Activated naive CD4-positive, alpha-beta T cell treated with anti-CD3 and anti-CD28 coated beads, Interleukin-2, amount 50 U/mL, for 72 hours (primary cell): ENCODE data around the gene MYO16. TPM values are rescaled to one million over a fixed set of nuclear protein-coding genes. Genes with fewer than 3 reads are reported as not detected.

Source experiments
- ATAC-seq, 2 donors: fragments of 150-1000 bp; cut with Tn5 transposase; 2 replicates each; pipeline ENCODE4 v1.10.0; 2021; ENCODE audit warnings: mild to moderate bottlenecking in 2 of 2, moderate library complexity in 2 of 2
- DNase-seq, 2 donors: peaks; one replicate each; pipeline ENCODE4 v3.0.0; 2021 to 2022; ENCODE audit warnings: low spot score in 2 of 2
- H3K27ac Mint-ChIP-seq, 2 donors: one replicate each; pipeline ENCODE4 v1.8.0; 2022; ENCODE audit warnings: mild to moderate bottlenecking in 2 of 2, mixed read lengths in 2 of 2
- H3K36me3 Mint-ChIP-seq, 2 donors: one replicate each; pipeline ENCODE4 v1.8.0; 2022; ENCODE audit warnings: mixed read lengths in 2 of 2
- H3K9me3 Mint-ChIP-seq, 2 donors: one replicate each; pipeline ENCODE4 v1.8.0; 2022; ENCODE audit warnings: mixed read lengths in 2 of 2
- total RNA-seq, 2 donors: library from RNA; stranded (reverse); gene quantifications; one replicate each; pipeline ENCODE4 v1.2.3, GENCODE V29; 2022

MYO16 gene
- total RNA-seq, 2 donors from 2014 or later = not detected

DNA sequence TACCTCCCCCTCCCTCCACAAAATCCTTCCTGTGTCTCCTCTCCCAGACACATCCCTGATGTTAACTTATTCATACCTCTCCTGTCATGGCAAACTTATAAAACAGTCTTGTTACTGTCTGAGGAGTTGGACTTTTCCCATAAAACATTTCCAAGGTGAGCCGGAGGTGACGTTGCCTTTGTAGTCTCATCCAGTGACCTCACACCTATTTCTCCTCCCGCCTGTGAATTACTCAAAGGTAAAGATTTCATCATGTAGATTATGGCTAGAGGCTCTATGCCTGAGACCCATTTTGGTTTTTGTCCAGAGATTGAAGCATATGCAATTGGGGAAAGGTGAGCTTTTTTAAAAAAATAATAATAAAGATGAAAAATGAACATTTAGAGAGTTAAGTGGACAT is 529.0 kb downstream of the MYO16 start:
- no peak for ATAC-seq
- no peaks in the 10 kb centered on the region for H3K9me3 Mint-ChIP-seq
- H3K27ac Mint-ChIP-seq = no peak overlapping the region
- H3K36me3 Mint-ChIP-seq = no peaks in the 10 kb centered on the region
- no peak for DNase-seq

DNA sequence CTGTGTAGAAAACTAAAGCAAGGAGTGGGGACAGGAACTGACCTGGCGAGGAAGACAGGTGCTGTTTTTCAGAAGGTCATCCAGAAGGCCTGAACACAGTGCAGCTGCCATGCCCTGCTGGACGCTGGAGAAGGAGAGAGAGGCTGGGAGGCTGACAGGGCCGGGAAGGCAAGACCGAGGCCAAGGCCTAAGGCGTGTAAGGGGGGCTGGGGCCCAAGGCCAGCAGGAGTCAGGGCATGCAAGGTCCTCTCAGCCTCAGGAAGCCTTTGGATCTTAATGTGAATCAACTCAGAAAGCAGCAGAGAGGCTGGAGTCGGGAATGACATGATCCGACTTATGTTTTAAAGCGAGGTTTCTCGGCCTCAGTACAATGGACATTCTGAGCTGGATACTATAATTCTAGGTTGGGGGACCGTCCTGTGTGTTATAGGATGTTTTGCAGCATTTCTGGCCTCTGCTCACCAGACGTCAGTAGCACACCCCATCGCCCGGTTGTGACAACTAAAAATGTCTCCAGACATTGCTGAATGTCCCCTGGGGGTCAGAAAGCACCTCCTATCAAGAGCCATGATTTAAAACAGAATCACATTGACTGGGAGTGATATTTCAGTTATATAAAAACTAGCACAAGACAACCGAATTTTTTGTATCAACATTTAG is 530.4 kb downstream of the MYO16 start:
- no peaks in the 10 kb centered on the region for H3K36me3 Mint-ChIP-seq
- ATAC-seq (no peak), DNase-seq (no peak)
- H3K9me3 Mint-ChIP-seq = no peaks in the 10 kb centered on the region
- H3K27ac Mint-ChIP-seq = no peak overlapping the region

DNA sequence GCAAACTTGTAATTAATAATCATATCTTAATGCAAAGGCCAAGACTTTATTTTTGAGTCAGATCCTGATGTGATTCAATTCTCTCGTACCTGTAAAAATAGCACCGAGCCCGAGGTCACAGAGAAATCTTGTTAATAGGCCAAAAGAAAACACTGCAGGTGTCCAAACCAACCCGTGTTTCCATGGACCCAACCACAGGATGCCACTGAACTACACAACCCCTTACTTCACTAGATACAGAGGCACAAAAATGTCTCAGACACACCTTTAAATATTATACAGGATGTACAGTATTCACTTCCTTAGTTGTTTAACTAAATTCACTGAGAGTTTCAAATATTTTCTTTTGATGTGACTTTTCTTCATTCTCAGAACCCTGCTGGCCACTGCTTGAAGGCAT is 530.9 kb downstream of the MYO16 start:
- ATAC-seq (no peak), DNase-seq (no peak)
- Mint-ChIP-seq H3K36me3 (no peaks in the 10 kb centered on the region), H3K9me3 (no peaks in the 10 kb centered on the region), H3K27ac (no peak overlapping the region)

DNA sequence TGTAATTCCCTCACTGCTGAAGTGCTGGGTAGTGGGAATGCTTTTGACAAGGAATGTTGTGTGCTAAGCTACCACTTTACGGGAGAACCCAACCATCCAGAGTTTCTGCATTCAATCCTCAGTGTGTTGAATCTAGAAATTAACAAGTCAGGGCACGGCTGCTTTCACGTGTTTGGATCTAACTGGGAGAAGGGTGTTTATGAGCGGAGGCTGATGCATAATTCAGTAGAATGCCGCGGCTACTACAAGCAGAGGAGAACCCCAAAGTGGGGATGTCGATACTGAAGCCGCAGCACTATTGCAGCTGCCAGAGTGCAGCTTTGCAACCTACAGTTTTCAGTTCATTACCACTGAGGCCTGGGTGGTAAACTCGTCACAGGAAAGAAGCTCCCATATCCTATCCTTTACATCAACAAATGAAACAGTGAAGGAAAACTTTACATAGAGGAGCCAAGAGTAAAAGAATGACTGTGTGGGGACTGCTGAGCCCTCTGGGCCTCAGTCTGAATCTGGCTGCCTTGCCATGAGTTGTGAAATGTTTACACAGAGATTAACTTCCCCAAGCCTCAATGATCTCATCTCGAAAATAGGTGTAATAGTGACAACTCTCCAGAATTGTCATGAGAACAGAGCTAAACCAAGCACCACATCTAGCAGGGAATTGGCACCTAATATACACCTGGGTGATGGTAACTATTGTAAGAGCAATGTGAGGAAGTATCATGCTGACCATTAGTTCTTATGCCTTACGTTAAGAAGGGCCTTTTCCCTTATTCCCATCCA is 531.7 kb downstream of the MYO16 start:
- ATAC-seq = no peak
- no peaks in the 10 kb centered on the region for H3K36me3 Mint-ChIP-seq
- DNase-seq = no peak
- H3K27ac Mint-ChIP-seq = no peak overlapping the region
- no peaks in the 10 kb centered on the region for H3K9me3 Mint-ChIP-seq

DNA sequence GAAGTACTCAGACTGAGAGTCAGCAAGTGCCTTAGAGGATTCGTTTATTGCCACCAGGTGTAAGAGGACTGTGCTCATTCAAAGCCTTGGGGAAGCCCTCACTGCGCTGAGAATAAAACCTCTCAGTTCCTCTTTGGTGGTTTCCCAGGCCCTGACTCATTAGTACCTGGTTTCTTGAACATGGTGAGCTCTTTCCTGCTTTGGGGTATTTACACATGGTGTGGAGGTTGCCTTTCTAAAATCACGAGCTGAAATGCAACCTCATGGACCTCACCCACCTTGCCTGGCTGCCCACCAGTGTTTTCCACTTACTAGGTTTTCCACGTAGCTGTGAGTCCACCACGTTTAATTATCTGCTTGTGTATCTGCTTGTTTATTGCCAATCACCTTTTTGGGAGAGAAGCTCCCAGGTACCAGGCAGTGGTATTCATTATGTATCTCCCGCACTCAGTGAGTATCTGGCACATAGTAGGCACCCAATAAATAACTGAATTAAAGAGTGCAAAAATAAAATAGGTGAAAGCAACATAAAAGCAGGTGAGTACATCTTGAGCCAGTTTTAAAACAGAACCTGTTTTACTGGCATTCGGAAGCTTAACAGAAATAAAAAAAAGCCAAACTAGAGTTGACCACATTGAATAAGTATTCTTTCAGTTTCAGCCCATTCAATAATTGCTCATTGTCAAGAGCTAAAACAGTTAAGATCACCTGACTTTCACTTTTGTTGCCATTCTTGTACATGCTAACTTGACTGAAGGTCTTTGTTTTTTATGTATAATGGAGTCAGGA is 533.0 kb downstream of the MYO16 start:
- peak; percentile 96 to 99 for ATAC-seq
- H3K36me3 Mint-ChIP-seq = no peaks in the 10 kb centered on the region
- H3K27ac Mint-ChIP-seq = peak overlapping the region in 1 of 2 donors; percentile 65
- peak in 1 of 2 donors; percentile 49 for DNase-seq
- H3K9me3 Mint-ChIP-seq = no peaks in the 10 kb centered on the region

DNA sequence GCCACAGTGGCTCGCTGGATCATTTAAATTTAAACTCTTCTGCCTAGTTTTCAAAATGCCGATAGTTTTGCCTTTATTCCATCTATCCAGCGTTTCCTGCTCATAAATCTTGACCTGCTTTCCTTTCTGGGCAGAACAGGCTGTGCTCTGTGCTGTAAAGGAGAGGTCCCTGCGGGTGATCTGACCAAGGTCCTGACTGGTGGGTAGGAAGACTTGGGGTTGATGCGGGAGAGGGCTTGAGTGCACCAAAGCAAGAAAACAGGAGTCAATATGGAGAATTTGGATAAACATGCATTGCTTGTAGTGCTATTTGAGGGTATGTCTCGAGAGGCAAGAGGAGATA is 533.6 kb downstream of the MYO16 start:
- ATAC-seq (no peak), DNase-seq (no peak)
- no peak overlapping the region for H3K27ac Mint-ChIP-seq
- H3K9me3 Mint-ChIP-seq = no peaks in the 10 kb centered on the region
- H3K36me3 Mint-ChIP-seq = no peaks in the 10 kb centered on the region

DNA sequence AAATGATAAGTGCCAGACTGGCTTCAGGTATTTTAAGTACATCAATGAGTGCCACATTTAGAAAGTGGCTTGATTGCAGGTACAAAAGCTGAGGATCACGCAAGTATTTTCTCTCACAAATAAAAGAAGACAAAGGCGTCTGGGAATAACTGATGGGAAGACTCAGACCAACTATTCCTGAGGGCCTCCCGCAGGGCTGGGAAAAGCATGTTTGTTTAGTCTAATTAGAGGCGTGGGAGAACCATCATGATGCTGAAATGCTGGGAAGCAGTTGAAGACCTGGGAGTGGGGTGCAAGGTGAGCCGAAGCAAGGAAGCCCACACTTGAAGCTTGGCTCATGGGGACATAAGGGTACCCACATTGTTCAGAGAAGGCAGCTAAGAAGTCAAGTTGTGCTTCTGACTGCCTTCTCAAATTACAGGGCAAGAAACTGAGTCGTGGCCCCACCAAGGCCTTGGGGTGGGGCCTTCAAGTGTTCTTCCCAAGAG is 536.0 kb downstream of the MYO16 start:
- Mint-ChIP-seq H3K36me3 (no peaks in the 10 kb centered on the region), H3K9me3 (no peaks in the 10 kb centered on the region), H3K27ac (no peak overlapping the region)
- DNase-seq (no peak), ATAC-seq (no peak)

DNA sequence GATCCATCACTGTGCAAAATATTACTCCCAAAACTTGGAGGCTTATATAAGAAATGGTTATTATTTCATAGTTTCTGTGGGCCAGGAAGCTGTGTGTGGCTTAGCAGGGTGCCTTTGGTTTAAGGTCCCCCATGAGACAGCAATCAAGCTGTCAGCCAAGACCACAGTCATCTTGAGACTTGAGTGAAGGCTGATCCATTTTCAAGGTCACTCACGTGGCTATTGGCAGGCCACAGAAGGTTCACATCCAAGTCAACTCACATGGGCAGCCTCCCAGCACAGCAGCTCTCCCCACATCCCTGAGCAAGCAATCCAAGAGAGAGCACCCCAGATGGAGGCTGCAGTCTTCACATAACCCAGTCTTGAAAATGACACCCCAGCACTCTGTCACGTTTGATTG is 537.4 kb downstream of the MYO16 start:
- ATAC-seq (no peak), DNase-seq (no peak)
- Mint-ChIP-seq H3K9me3 (no peaks in the 10 kb centered on the region), H3K27ac (no peak overlapping the region), H3K36me3 (no peaks in the 10 kb centered on the region)

DNA sequence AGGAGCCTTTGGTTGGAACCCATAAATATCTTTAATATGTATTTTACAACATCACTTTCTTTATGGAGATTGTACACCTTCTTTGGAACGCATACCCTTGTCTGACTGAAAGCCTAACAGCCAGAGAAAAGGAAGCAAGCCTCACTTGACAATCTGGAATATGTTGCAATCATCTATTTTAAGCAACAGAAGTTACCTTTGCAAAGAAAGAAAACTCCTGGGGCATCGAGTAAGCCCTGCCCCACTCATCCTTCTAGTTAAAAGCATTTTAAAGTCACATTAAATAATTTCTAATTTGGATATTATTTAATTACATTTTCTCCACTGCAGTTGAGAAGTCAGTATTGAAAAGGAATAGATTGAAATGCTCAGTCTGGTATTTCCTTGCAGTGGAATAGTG is 542.7 kb downstream of the MYO16 start:
- no peak overlapping the region for H3K27ac Mint-ChIP-seq
- H3K9me3 Mint-ChIP-seq = no peaks in the 10 kb centered on the region
- no peaks in the 10 kb centered on the region for H3K36me3 Mint-ChIP-seq
- DNase-seq (no peak), ATAC-seq (no peak)

DNA sequence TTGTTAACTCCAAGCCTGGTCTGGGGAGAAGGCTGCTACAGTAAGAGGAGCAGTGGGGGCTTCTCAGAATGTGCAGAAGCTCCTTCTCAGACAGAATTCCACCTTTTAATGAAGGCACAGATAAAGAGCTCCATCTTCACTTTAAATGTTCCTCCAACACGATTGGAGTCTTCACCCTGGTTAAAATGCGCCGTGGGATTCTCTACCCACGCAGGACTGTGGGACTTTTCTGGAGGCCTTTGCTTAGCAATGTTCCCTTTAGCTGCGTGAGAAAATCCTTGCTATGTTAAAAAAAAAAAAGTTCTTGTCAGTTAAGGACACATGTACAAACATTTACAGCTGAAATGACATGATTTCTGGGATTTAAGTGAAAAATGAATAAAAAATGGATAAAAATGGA is 546.3 kb downstream of the MYO16 start:
- DNase-seq = no peak
- no peak overlapping the region for H3K27ac Mint-ChIP-seq
- no peaks in the 10 kb centered on the region for H3K36me3 Mint-ChIP-seq
- no peak for ATAC-seq
- H3K9me3 Mint-ChIP-seq = no peaks in the 10 kb centered on the region

DNA sequence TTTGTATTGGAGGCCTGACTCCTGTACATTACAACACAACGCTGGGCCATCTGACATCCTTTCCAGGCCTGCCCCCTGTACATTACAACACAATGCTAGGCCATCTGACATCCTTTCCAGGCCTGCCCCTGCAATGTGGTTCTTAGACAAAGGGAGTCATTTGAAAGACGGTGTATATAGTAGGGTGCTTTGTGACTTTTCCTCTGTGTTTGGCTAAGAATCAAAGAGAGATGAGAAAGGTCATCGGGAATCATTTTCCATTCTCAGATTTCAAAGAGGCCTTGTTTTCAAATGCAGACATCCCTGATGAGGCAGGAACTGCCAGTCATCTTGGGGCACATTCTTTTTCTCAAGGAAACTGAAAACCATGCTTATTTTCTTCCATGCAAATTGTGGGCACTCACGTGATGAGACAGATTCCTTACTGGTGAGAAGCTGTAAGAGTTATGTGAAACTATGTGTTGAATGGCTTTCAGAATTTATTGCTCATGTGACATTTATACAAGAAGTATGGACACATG is 551.6 kb downstream of the MYO16 start:
- ATAC-seq (no peak), DNase-seq (no peak)
- H3K9me3 Mint-ChIP-seq = no peaks in the 10 kb centered on the region
- H3K27ac Mint-ChIP-seq = no peak overlapping the region
- no peaks in the 10 kb centered on the region for H3K36me3 Mint-ChIP-seq

DNA sequence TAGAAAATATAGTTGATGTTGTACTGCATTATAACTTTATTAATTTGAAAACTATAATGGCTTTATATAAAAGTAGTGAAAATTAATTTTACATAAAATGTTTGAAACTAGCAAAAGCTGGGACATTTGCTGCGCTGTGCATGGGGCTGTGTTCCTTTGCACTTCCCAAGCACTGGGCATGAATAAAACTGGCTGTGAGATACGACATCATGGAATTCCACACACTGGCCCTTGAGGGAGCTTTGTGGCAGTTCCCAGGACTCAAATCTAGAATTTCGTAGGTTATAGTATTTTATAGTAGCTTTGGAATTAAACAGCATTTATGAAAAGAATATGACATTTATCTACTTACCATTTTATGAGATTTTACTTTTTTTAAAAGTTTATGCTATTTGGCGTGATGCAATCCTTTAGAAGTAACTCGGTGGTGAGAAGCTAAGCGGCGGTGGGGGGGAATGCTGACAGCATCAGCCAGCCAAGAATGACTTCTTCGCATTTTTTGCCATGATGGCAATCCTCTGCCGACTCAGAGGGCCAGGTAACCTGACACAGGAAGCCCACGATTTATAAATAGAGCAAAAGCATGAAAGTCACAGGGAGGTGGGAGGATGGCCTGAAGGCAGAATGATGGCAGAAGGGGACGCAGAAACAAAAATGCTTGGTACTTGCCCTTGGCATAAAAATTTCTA is 553.5 kb downstream of the MYO16 start:
- Mint-ChIP-seq H3K27ac (no peak overlapping the region), H3K9me3 (no peaks in the 10 kb centered on the region), H3K36me3 (no peaks in the 10 kb centered on the region)
- no peak for DNase-seq
- no peak for ATAC-seq

DNA sequence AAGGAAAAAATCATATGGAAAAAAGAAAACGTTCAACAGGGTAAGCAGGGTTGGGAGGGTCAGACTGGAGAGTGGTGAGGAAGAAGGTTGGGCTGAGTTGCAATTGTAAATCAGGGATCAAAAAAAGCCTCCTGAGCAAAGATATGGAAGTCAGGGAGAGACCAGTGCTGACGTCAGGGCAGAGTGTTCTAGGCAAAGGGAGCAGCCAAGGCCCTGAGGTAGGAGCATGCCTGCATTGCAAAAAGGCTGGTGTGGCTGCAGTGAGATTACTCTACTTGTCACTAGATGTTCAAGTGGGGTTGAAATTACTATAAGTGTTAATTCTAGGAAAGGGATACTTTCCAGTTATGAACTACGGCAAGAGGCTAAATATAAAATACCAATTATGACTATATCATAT is 562.0 kb downstream of the MYO16 start:
- DNase-seq (no peak), ATAC-seq (no peak)
- Mint-ChIP-seq H3K36me3 (no peaks in the 10 kb centered on the region), H3K9me3 (no peaks in the 10 kb centered on the region), H3K27ac (no peak overlapping the region)

DNA sequence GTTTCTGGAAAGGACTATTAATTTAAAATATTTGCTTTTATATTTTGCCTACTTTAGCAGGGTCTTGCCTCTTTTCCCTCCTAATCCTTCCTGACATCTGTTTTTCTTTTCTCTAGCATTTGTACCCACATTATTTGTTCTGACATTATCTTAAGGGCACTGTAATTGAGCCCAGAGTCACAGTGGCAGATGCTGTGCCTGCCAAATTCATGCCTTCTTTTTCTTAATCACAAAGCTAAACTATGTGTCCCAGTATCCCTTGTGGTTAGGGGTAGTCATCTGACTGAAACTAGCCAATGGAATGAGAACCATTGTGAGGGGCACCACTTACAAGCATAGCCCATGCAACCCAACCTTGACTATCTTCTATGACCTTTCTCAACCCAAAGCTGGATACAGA is 562.9 kb downstream of the MYO16 start:
- Mint-ChIP-seq H3K27ac (no peak overlapping the region), H3K36me3 (no peaks in the 10 kb centered on the region), H3K9me3 (no peaks in the 10 kb centered on the region)
- DNase-seq = no peak
- ATAC-seq = no peak

DNA sequence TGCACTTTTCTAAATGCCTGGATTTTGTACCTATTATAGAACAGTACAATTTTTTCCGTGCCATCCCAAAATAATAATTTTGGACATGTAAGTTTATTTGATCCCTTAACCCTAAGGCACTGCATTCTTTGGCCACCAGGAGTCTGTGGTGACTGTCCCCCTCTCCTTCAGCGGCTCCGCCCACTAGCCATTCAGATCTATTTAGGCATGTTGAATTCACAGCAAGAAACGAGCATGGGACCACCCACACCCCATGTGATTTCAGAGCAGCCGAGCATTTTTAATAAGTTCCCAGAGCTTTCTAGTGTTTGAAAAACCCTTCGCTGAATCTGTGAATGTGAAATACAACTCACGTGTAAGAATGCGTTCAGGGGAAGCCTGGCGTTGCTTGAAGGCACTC is 567.5 kb downstream of the MYO16 start:
- ATAC-seq = no peak
- no peak overlapping the region for H3K27ac Mint-ChIP-seq
- no peaks in the 10 kb centered on the region for H3K9me3 Mint-ChIP-seq
- DNase-seq = no peak
- no peaks in the 10 kb centered on the region for H3K36me3 Mint-ChIP-seq

DNA sequence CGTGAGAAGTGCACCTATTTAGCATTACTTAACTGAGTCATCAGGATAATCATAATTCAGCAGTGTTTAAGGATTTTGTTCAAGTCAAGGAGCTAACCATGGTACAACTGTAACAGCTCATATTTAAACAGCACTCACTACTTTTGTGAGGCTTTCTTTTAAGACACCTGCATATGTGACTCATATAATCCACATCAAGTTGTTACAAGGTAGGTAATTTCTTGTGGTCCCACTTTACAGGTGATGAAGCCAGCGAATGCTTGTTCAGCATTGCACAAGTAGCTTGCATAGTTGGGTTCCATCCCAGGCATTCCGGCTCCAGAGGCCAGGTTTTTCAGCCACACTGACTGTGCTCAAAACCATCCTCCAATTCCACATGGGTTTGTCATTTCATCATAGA is 569.2 kb downstream of the MYO16 start:
- DNase-seq = no peak
- Mint-ChIP-seq H3K27ac (no peak overlapping the region), H3K36me3 (no peaks in the 10 kb centered on the region), H3K9me3 (no peaks in the 10 kb centered on the region)
- no peak for ATAC-seq

DNA sequence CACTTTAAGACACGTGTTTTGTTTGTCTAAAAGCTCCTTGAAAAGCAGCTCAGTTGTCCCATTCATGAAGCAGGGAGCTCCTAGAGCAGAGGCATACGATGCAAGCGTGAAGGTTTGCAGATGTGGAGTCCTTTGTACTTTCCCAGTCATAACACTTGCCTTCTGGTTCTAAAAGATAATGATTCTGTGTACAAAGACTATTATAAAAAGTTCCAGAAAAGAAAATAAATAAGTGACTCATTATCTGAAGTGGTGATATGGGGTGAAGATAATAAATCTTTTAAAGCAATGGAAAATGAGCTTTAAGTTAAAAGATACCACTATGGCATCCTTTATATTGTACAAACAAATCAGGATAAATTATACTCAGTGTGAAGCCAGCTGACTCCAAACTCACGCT is 569.9 kb downstream of the MYO16 start:
- H3K36me3 Mint-ChIP-seq = no peaks in the 10 kb centered on the region
- DNase-seq = no peak
- H3K27ac Mint-ChIP-seq = no peak overlapping the region

More for the DNA sequence above, 569.9 kb downstream of the MYO16 start:
- H3K9me3 Mint-ChIP-seq = no peaks in the 10 kb centered on the region
- ATAC-seq = no peak
